ENCODE results near the gene SAFB. TPM values are rescaled to one million over a fixed set of nuclear protein-coding genes. Genes with fewer than 3 reads are reported as not detected.
A peak's percentile ranks its signal among the peaks of the same experiment; 100 is the strongest.

Gene SAFB
- total RNA-seq, 2 experiments from 2014 or later, result 195 to 200 TPM

DNA sequence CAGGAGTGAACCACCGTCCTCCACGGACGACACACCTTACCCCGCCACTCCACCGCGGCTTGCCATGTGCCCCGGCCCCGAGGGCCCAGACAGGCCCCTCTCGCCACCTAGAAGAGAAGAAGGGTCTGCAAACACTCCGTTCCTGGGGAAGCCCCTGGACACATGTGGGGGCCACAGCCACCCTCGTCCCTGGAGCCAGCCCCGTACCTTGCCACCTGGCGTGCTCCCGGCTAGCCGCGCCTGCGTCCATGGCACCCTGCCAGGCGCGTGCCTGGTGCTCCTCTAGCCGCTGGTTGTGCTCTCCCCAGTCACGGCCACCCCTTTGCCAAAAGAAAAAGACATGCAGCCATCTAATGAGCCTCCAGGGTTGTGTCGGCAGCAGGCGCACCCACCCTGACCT lies 35.2 kb upstream of the SAFB start:
- intact Hi-C loops (cut with DNase I, micrococcal nuclease), result no loop called here
- H3K4me1 ChIP-seq (ENCODE audit: insufficient read depth, low read length), result peaks cover 18% of the 10 kb centered on the region
- no peak overlapping the region for H3K4me3 Mint-ChIP-seq
- ATAC-seq (ENCODE audit: poor library complexity) (no peak), DNase-seq (no peak)
- H3K9me3 Mint-ChIP-seq, result no peaks in the 10 kb centered on the region
- no peaks in the 10 kb centered on the region for H3K9me3 ChIP-seq (ENCODE audit: control insufficient read depth in 1 of 2, insufficient read depth in 1 of 2, low read length in 2 of 2)
- H3K4me1 Mint-ChIP-seq (ENCODE audit: low read depth), result peaks cover 14% of the 10 kb centered on the region
- peaks cover 76% of the 10 kb centered on the region for H3K36me3 Mint-ChIP-seq (ENCODE audit: low read depth)
- peaks cover 68% of the 10 kb centered on the region for H3K36me3 ChIP-seq (ENCODE audit: insufficient read depth, low read length)
- H3K27ac Mint-ChIP-seq, result no peak overlapping the region
- H3K27me3 ChIP-seq (ENCODE audit: control insufficient read depth in 1 of 2, insufficient read depth in 2 of 2, low read length in 2 of 2), result no peaks in the 10 kb centered on the region
- H3K4me3 ChIP-seq (ENCODE audit: low read length), result no peak overlapping the region
- H3K27me3 Mint-ChIP-seq, result no peaks in the 10 kb centered on the region
- POLR2A ChIA-PET, result no interaction called here
- TF ChIP-seq, protein P1, sequence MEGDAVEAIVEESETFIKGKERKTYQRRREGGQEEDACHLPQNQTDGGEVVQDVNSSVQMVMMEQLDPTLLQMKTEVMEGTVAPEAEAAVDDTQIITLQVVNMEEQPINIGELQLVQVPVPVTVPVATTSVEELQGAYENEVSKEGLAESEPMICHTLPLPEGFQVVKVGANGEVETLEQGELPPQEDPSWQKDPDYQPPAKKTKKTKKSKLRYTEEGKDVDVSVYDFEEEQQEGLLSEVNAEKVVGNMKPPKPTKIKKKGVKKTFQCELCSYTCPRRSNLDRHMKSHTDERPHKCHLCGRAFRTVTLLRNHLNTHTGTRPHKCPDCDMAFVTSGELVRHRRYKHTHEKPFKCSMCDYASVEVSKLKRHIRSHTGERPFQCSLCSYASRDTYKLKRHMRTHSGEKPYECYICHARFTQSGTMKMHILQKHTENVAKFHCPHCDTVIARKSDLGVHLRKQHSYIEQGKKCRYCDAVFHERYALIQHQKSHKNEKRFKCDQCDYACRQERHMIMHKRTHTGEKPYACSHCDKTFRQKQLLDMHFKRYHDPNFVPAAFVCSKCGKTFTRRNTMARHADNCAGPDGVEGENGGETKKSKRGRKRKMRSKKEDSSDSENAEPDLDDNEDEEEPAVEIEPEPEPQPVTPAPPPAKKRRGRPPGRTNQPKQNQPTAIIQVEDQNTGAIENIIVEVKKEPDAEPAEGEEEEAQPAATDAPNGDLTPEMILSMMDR (IDR thresholded peaks at IDR 0.05), result no peak
- no peak overlapping the region for H3K27ac ChIP-seq (ENCODE audit: low read depth in 1 of 2, low read length in 2 of 2)
- CTCF ChIA-PET, result no interaction called here

DNA sequence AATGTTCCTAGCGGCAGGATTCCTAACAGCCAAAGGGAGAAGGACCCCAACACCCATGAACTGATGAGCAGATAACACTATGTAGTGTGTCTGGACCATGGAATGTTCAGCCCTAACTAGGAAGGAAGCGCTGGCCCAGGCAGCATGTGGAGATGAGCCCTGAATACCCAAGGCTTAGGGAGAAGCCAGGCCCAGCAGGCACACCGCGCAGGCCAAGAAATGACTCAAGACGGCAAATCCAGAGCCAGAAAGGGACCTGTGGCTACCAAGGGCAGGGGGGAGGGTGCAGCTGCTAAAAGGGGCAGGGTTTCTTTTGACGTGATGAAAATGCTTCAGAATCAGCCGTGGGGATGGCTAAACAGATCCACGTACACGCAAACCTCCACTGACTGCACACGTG lies 34.4 kb upstream of the SAFB start:
- ChIA-PET POLR2A (no interaction called here), CTCF (no interaction called here)
- peak overlapping the region; percentile 17 for H3K27ac Mint-ChIP-seq
- intact Hi-C loops (cut with DNase I, micrococcal nuclease), result no loop called here
- H3K4me3 Mint-ChIP-seq, result no peak overlapping the region
- peaks cover 80% of the 10 kb centered on the region for H3K36me3 Mint-ChIP-seq (ENCODE audit: low read depth)
- DNase-seq, result no peak
- TF ChIP-seq, protein P1 (IDR thresholded peaks at IDR 0.05), result no peak
- peaks cover 14% of the 10 kb centered on the region for H3K4me1 Mint-ChIP-seq (ENCODE audit: low read depth)
- H3K27me3 ChIP-seq (ENCODE audit: control insufficient read depth in 1 of 2, insufficient read depth in 2 of 2, low read length in 2 of 2), result no peaks in the 10 kb centered on the region
- peaks cover 18% of the 10 kb centered on the region for H3K4me1 ChIP-seq (ENCODE audit: insufficient read depth, low read length)
- H3K36me3 ChIP-seq (ENCODE audit: insufficient read depth, low read length), result peaks cover 76% of the 10 kb centered on the region
- no peaks in the 10 kb centered on the region for H3K9me3 Mint-ChIP-seq
- no peak for ATAC-seq (ENCODE audit: poor library complexity)
- H3K27ac ChIP-seq (ENCODE audit: low read depth in 1 of 2, low read length in 2 of 2), result no peak overlapping the region
- H3K9me3 ChIP-seq (ENCODE audit: control insufficient read depth in 1 of 2, insufficient read depth in 1 of 2, low read length in 2 of 2), result no peaks in the 10 kb centered on the region
- H3K4me3 ChIP-seq (ENCODE audit: low read length), result no peak overlapping the region
- H3K27me3 Mint-ChIP-seq, result no peaks in the 10 kb centered on the region

DNA sequence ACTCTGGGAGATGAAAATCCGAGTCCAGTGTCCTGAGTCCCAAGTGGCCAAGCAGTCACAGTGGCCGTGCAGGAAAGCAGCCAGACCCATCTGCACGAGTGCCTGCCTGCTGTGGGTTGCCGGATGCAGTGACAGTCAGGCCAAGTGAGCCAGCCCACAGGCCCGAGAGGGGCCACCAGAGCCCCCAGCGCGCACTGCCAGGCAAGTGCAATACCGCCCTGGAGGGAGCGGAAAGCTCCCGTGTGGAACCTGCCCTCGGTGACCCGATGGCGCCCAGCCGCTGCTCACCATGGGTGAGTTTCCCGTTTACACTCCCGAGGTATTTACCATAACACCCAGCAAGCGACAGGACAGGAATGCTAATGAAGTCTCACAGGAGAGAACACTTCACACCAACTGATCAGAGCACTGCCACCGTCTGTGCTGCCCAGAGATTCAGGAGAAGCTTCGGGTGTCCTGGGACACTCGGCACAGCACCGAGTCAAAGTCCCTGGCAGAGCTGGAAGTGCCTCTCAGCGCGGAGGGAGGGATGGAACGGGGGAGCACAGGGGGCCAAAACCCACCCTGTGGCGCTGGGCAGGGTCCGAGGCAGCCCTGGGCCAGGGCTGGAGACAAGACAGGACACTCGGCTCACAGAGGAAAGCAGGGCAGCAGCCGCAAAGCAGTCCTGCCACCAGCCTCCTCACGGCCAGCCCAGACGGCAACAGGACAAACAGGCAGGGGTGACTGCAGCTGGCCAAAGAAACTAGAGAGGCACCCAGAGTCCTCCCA lies 33.8 kb upstream of the SAFB start:
- CTCF ChIA-PET, result no interaction called here
- POLR2A ChIA-PET, result no interaction called here

More for the DNA sequence above, 33.8 kb upstream of the SAFB start:
- Histone ChIP-seq H3K9me3 (ENCODE audit: control insufficient read depth in 1 of 2, insufficient read depth in 1 of 2, low read length in 2 of 2) (no peaks in the 10 kb centered on the region), H3K4me1 (ENCODE audit: insufficient read depth, low read length) (peaks cover 18% of the 10 kb centered on the region), H3K36me3 (ENCODE audit: insufficient read depth, low read length) (peaks cover 81% of the 10 kb centered on the region), H3K27ac (ENCODE audit: low read depth in 1 of 2, low read length in 2 of 2) (no peak overlapping the region), H3K4me3 (ENCODE audit: low read length) (no peak overlapping the region), H3K27me3 (ENCODE audit: control insufficient read depth in 1 of 2, insufficient read depth in 2 of 2, low read length in 2 of 2) (no peaks in the 10 kb centered on the region)
- DNase-seq (no peak), ATAC-seq (ENCODE audit: poor library complexity) (no peak)
- peaks cover 14% of the 10 kb centered on the region for H3K4me1 Mint-ChIP-seq (ENCODE audit: low read depth)
- peaks cover 82% of the 10 kb centered on the region for H3K36me3 Mint-ChIP-seq (ENCODE audit: low read depth)
- H3K9me3 Mint-ChIP-seq, result no peaks in the 10 kb centered on the region
- H3K27ac Mint-ChIP-seq, result no peak overlapping the region
- H3K4me3 Mint-ChIP-seq, result no peak overlapping the region
- TF ChIP-seq, protein P1 (IDR thresholded peaks at IDR 0.05), result no peak
- H3K27me3 Mint-ChIP-seq, result no peaks in the 10 kb centered on the region
- intact Hi-C loops (cut with DNase I, micrococcal nuclease), result no loop called here
